ENCODE measurements around the gene ARL6IP1.
"Not testable (repeated sequence)": the region's sequence is repeated elsewhere in the genome, so short reads cannot be mapped to it uniquely, and the experiment has no call there.

Gene ARL6IP1

DNA sequence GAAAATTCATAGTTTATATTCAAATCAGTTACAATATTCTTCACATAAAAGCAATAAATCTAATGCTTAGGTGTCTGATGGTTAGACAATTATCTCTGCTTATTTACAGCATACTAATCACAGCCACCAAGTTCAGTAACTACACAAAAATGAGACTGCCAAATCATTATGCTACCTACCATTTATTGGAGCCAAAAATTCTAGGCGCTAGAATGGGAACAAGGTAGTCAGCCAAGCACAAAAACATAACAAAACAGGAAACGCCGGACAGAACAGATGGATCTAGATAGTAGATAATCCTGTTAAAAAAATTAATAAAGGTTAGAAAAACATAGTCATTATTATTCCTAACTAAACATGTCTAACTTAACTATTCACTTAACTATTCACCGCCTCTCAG, 3.6 kb downstream of the ARL6IP1 start:
- DNase-seq = no peak

DNA sequence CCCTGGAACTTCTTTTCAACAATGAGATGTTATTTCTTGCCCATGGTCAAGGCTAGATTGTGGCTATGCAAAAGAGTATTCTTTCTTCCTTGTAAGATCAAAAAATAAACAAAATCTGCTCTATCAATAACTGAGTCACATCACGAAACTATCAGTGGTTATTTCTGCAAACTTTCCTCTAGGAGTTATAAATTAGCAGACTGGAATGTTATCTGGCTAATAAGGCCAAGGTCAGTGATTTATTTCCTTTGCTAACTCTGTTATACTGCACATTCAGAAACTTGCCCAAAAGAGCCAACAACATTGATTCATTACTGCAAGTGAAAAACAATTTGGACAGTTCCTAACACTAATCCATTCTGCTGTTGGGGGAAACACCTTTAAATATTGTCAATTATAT, 5.0 kb downstream of the ARL6IP1 start:
- DNase-seq = no peak

DNA sequence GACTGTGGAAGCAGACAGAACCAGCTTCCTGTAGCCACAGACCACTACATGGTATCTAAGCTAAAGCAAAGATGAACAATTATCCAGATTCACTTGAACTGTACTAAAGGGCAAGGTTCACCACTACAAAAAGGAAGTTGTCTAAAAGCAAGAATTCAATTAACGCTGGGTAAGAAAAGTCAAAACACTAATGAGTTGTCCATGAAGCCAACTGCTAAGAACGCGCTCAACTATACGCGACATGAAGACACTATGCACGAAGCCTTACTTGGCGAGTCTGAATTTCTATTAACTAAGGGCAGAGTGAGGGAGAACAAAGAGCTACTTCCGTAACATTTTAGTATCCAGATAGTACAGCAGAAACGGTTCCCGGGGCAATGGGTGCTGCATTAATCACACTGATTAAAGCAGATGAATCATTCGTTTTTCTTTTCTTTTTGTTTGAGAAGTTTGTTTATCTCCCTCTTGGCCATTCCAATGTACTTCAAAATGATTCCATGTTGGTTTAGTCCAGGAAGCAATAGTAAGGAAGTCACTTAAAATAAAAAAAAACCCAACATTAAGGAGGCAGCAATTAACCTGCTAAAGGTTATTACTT, 8.4 kb downstream of the ARL6IP1 start:
- DNase-seq = no peak

DNA sequence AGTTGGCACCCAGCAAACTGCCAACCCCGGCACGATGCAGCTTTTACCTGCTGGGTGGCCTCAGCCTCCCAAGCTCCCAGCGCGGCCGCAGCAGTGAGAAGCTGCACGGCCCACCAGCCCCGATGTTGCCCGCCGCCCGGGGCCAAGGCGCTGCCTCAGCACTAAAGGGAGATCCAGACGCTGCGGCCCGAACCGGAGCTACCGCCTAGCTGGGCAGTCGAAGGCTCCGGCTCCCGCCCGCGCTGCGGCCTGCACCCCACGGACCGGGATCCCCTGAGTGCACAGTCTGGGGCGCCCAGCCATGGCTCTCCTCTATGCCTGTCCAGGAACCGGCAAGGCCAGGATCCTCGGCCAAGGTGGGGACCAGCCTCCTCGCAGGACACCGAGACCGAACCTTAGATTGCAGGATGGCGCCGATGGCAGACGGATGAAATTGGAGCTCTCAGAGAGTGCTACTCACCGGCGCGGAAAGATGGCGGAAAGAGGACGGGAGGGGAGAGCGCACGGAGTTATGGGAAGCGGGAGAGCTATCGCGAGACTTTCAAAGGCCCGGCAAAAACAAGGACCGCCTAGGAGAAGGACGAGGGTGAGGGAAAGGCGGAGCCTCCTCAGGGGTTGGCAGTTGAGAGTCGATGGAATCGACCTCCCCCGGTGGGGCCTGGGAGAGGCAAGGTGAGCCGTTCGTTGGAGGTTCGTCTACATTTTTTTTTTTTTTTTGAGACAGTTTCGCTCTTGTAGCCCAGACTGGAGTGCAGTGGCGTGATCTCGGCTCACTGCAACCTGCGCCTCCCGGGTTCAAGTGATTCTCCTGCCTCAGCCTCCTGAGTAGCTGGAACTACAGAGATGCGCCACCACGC, 11.3 kb downstream of the ARL6IP1 start, which contains the start of gene RPS15A:
RPS15A (minus strand) TSS at position 485 of the 857 bp plus-strand sequence. CDS start 1,221 bp downstream, outside the sequence.
- DNase-seq = peak; percentile 88

DNA sequence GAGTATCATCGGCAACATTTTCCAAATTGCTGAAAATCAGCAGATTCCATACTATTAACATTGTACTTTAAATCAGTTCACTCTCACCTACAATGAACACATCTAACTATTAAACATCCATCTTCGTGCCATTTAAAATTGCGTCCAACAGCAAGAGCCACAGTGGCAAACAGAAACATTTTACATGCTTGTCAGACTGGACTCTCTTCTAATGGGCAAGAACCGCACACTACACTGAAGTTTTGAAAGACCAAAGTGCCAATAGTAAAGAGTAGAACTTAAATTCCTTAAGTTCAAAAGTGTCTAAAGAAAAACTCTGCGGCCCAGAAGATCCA, 11.9 kb downstream of the ARL6IP1 start:
- no peak for DNase-seq

DNA sequence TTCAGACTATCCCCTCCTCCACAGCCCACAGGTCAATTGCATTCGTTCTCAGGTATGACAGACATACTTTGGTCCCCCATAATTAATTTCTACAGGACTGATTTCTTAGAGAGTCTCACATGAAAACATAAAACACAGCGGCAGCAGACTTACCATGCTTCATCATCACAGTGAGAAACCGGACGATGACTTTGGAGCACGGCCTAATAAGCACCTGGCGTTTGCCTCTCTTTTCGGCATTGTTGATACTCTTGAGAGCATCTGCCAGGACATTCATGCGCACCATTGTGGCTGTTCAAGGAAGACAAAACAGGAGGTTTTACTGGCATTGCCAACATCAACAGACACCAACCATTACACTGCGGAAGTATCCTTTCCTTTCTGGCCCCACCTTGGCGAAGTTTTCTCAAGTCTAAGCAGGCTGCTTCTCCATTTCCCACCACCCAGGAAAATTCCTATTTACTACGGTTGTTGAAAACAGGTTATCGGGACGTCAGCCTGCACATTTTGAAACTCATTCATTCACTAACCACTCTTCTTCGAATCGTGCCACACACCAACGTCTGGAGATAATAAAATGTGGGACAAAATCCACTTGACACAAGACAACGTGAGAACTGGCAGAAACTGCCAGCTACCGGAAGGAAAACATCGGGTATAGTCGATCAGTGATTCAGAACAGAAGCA, 12.4 kb downstream of the ARL6IP1 start:
- DNase-seq = no peak

DNA sequence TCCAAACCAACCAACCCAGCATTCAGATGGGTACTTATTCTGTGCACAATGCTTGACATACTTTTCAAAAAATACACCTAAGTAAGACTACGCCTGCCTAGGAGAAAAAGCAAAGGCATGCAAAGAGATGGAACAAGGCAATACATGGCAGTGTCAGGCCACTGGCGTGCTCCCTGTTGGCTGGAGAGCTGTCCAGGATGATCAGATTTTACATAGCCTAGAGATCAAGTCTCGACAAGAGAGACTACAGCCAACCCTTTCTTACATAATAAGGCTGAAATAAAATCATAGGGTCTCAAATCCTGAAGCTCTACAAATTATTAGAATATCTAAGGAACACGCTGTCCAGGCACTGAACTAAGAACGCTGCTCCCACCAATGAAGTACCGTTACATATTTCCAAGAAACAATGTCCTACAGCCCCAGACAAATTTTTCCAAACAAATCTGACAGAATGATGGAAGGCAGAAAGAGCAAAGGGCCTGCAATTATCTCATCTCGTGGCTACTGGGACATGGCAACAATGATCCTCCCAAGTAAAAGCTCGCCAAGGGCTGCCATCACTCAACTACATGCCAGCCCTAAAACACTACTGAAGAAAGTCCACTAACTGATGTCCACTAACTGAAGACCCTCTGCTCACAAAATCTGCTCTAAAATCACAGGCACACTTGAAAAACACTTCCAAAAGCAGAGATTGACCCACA, 16.3 kb downstream of the ARL6IP1 start:
- DNase-seq = no peak

DNA sequence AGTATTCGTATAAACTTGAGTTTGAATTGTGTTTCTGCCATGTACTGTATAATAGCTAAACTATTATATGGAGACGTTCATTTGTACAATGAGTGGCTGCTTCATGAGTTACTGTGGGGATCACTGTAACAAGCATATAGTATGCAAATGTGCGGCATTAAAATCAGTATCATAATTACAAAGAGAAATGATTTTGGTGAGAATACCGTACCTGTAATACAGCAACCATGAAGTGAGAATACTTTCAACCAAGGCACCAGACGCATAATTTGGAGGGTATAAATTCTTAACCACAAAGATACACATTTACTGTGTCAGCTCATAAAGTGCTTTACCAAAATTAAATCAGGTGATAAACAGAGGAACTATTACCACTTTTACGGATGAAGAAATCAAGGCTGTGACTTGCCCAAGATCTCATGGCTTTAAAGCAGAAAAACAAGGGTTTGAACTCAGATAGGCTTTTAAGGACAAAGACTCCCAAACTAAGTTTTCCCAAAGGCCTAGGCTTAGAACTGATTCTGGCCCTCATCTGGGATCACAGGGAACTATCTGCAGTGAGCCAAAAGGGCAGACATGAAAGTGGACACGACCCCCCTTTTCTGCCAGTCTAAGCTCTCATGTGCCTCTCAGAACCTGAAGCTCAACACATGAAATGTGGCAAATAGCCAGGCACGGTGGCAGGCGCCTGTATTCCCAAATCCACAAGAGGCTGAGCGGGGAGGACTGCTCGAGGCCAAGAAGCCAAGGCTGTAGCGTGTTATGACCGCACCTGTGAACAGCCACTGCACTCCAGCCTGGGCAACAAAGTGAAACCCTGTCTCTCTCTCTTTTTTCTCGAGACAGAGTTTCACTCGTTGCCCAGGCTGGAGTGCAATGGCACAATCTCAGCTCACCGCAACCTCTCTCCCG, 17.7 kb downstream of the ARL6IP1 start:
- no peak for DNase-seq

DNA sequence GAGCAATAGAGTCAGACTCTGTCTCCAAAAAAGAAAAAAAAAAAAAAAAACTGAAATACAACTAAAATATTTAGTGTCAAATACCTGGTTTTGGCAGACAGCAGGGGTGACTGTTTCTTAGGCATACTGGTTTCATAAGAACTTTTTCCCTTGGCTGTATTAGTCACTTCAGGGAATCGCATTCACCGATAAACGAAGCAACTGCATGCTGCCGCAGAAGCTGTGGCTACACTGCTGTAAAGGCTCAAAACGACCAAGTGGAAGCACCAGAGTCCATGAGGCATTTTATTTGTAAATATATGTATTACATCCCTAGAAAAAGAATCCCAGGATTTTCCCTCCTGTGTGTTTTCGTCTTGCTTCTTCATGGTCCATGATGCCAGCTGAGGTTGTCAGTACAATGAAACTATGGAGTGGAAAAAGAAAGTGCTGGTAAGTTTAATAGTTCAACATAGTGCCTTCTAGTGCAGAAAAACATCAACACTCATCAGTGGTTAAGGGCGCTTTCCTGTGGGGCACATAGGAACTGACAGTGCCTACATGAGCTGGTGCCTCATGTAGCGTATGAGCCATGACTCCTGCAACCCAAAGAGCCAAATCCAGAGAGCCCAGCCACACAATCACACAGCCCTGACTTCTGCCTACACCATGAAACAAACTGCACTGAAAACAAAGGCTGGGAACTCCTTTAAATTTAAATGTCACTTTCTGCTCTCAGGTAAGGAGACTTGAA, 18.5 kb downstream of the ARL6IP1 start:
- DNase-seq = no peak

DNA sequence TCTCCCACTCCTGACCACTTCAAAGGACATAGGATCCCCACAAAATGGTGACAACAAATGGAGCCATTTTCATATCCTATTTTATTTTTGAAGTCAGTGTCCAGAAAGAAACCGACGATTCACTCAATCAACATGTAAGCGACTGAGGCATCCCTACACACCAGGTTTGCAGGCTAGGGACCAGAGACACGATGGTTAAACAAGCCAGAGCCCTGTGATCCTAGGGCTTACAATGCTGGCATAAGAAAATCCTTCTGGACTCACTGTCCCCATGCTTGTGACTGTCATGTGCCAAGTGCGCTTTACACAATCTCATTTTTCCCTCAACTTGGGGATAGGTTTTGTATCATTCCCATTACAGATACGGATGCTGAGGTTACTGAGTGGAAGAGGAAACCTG, 20.1 kb downstream of the ARL6IP1 start:
- not testable (repeated sequence) for DNase-seq

DNA sequence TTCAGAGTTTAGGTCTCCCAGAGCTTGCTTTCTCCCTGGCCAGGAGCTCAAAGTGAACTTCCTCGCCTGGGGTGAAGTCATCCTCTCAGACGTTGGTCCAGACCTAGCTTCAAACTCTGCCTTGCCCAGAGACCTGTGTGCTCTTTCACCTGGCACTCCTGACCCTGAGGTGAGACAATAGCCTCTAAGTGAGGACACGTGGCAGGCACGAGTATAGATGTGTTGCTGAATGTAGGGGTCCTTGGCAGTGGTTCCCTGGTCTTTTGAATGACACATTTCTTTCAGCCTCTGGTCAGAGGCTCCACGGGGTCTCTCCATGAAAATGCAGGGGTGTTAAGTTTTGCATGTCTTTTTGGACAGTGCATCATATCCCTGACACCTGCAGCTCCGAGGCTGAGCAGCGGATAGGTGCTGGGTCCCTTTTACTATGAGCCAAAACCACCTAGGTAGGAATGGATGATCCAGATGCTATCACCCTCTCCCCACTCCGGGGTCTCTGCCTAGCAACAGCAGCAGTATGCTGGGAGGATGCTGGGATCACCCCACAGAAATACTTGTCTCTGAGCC, 20.8 kb downstream of the ARL6IP1 start:
- DNase-seq = not testable (repeated sequence)

DNA sequence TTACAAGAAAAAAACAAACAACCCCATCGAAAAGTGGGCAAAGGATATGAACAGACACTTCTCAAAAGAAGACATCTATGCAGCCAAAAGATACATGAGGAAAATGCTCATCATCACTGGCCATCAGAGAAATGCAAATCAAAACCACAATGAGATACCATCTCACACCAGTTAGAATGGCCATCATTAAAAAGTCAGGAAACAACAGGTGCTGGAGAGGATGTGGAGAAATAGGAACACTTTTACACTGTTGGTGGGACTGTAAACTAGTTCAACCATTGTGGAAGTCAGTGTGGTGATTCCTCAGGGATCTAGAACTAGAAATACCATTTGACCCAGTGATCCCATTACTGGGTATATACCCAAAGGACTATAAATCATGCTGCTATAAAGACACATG, 23.7 kb downstream of the ARL6IP1 start:
- not testable (repeated sequence) for DNase-seq

DNA sequence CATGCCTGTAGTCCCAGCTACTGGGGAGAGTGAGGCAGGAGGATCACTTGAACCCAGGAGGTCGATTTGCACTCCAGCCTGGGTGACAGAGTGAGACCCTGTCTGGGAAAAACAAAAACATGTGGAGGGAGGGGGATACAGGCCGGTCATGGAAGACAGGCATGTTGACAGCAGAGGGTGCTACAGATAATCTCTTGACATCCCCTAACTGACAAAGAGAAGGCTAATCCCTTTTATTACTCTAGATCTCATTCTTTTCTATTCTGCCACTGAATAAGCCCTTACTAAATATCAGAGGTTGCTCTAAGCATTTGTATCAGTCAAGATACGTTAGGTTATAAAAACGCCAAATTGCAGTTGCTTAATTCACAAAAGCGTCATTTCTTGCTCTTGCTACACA, 25.0 kb downstream of the ARL6IP1 start:
- not testable (repeated sequence) for DNase-seq

DNA sequence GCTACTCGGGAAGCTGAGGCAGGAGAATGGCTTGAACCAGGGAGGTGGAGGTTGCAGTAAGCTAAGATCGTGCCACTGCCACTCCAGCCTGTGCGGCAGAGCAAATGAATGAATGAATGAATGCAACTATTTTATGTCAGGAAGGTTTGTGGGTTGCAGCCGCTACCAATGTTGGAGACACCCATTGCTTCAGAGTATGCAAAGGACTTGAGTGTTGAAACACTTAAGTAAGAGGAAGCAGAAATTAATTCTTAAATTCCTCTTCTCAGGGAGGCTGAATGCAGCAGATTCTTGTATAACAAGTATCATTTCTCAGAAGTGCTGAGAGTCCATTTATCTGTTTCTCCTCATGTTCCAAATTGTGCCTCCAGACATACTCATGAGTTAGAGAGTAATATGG, 26.7 kb downstream of the ARL6IP1 start:
- DNase-seq = not testable (repeated sequence)

DNA sequence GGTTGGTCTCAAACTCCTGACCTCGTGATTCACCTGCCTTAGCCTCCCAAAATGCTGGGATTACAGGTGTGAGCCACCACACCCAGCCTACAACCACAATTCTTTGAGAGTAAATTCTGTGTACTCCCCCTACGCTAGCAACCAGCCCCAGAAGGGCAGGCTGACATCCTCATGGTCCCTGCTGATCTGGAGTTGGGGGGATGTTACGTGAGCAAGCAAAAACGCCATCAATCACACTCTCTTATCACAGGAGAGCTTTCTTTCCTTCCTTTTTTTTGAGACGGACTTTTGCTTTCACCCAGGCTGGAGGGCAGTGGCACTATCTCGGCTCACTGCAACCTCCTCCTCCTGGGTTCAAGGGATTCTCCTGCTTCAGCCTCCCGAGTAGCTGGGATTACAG, 29.2 kb downstream of the ARL6IP1 start:
- not testable (repeated sequence) for DNase-seq

DNA sequence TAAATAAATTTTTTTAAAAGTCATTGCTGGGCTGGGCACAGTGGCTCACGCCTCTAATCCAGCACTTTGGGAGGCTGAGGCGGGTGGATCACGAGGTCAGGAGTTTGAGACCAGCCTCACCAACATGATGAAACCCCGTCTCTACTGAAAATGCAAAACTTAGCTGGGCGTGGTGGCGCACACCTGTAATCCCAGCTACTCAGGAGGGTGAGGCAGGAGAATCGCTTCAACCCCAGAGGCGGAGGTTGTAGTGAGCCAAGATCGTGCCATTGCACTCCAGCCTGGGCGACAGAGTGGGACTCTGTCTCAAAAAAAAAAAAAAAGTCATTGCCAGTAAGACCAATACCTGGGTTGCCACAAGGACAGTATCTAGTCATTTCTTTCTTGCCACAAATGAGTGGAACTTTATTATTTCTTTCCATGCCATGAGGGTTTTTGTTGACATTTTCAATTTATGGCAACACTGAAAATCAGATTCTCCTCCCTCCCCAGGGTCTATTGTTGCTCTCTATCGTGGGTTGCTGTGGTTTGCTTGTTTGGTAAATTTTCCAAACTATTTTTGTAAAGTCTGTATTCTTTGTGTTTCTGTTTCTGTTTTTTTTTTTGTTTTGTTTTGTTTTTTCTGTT, 30.9 kb downstream of the ARL6IP1 start:
- not testable (repeated sequence) for DNase-seq

DNA sequence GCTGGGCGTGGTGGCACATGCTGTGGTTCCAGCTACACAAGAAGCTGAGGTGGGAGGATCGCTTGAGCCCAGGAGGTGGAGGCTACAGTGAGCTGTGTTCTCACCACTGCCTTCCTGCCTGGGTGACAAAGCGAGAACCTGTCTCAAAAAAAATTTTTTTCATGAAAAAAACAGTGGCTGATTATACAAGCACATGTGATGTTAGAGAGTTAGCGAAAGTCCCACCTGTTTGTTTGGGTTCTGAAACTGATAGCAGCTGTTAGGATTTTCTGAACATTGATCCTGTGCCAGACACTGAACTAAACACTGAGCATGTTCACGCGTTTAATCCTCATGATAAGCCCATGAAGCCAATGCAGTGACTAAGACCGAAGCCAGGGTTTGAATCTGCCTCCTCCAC, 34.1 kb downstream of the ARL6IP1 start:
- not testable (repeated sequence) for DNase-seq

DNA sequence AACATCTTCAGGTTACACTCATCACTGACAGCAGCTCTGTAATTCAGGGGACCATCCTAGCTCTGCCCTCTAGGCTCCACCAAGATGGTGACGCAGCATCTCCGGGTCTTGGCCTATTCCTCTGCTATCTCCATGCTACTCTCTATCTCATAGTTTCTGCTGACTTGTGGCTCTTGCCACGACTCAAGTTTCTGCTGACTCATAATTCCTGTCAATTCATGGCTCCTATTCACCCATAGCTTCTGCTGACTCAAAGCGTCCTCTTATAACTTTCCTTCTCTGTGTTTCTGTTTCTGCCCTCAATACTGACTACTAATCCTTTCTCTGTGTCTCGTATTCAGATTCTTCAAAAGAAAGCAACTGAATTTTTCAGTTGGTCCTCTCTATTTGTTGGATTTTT, 38.6 kb downstream of the ARL6IP1 start:
- not testable (repeated sequence) for DNase-seq

DNA sequence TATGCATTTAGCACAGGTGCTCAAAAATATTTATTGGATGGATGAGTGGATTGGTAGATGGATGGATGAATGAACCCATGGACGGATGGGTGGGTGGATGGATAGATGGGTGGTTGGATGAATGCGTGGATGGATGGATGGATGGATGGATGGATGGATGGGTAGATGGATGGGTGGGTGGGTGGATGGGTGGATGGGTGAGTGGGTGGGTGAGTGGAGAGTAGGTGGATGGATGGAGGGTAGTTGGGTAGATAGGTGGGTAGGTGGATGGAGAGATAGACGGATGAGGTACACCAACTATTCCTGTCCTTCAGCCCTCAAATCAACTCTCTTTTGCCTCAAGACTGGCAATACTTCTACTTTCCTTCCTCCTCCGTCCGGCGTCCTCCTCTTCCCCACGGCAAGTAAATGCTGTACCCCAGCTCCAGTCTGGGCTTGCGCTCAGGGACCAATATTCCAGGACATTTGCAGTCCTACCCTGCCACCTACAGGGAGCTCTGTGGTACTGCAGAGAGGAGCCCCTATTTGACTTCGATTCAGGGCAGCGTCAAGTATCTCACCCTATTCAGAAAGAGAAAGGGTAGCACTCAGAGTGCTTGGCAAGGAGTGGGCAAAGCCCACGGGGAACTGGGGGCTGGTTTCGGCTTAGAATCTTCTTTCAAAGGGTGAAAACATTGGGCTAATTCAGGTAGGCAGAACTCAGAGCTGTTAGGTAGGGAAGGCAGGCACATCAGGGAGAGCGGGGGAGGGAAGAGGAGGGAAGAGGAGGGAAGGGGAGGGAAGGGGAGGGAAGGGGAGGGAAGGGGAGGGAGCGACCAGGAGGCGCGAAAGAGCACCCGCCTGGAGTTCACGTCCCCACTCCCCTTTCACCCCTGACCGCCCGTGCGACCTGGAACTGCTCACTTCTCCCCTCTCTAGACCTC, 41.5 kb downstream of the ARL6IP1 start:
- peak; percentile 19 for DNase-seq
